NT2/D1 (cell line): ENCODE results near the gene SLC1A7.

Experiments
- SUZ12 ChIP-seq: IDR thresholded peaks from 2 replicates; pipeline ENCODE4 v1.6.1; 2011; ENCODE audit not compliant: insufficient read length, insufficient read depth; ENCODE audit errors: extremely low read depth
- YY1 ChIP-seq: IDR thresholded peaks from 2 replicates; pipeline ENCODE4 v1.6.1; 2011; ENCODE audit not compliant: insufficient read length, insufficient read depth

DNA sequence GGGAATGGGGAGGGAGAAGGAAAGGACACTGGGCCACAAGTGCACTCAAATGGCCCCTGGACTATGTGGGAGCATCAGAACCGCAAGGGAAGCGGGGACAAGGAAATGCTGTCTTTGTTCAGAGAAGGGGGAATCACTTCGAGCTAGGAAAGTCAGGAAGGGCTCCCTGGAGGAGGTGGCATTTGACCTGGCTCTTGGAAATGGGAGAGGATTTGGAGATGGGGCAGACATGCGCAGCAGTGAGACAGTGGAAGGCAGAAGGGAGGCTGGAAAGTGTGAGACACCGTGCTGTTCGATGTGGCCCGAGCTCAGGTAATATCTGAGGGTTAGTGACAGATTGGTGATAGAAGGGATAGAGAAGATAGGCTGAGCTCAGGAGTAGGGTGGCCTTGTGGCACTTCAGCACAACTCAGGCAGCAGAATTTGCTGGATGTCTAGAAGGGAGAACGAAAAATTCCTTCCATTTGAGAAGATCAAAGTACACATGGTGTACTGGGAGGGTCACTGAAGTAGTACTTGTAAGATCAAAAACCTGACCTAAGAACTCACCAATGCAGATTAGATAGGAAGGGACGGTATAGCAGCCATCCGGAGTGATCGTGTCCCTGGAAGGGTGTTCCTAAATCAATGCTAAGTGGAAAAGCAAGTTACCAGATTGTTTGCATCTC, 25.4 kb downstream of the SLC1A7 start:
- TF ChIP-seq SUZ12 (no peak), YY1 (no peak)
